ENCODE measurements around the gene TNFRSF4.

DNA sequence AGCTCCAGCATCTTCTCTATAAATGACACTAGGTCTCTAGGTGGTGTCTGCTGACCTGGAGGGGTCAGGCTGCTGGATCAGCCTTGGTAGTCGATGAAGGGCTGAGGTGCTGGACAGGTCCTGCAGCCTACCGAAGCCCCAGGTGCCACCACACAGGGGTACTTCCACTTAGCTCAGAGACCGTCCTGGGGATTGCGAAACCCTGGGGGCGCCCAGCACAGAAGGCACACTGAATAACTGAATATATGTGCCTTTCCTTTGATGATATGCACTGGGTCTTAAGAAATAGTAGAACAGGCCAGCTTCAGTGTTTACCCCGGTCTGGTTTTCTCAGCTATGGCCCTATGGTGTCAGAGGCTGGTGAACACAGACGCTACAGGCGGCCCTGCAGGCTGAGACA is 48.8 kb upstream of the TNFRSF4 start:
- TF ChIP-seq, protein P1, sequence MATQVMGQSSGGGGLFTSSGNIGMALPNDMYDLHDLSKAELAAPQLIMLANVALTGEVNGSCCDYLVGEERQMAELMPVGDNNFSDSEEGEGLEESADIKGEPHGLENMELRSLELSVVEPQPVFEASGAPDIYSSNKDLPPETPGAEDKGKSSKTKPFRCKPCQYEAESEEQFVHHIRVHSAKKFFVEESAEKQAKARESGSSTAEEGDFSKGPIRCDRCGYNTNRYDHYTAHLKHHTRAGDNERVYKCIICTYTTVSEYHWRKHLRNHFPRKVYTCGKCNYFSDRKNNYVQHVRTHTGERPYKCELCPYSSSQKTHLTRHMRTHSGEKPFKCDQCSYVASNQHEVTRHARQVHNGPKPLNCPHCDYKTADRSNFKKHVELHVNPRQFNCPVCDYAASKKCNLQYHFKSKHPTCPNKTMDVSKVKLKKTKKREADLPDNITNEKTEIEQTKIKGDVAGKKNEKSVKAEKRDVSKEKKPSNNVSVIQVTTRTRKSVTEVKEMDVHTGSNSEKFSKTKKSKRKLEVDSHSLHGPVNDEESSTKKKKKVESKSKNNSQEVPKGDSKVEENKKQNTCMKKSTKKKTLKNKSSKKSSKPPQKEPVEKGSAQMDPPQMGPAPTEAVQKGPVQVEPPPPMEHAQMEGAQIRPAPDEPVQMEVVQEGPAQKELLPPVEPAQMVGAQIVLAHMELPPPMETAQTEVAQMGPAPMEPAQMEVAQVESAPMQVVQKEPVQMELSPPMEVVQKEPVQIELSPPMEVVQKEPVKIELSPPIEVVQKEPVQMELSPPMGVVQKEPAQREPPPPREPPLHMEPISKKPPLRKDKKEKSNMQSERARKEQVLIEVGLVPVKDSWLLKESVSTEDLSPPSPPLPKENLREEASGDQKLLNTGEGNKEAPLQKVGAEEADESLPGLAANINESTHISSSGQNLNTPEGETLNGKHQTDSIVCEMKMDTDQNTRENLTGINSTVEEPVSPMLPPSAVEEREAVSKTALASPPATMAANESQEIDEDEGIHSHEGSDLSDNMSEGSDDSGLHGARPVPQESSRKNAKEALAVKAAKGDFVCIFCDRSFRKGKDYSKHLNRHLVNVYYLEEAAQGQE (IDR thresholded peaks at IDR 0.05; ENCODE audit: insufficient replicate concordance, low read depth), result no peak
- TF ChIP-seq, protein P2, sequence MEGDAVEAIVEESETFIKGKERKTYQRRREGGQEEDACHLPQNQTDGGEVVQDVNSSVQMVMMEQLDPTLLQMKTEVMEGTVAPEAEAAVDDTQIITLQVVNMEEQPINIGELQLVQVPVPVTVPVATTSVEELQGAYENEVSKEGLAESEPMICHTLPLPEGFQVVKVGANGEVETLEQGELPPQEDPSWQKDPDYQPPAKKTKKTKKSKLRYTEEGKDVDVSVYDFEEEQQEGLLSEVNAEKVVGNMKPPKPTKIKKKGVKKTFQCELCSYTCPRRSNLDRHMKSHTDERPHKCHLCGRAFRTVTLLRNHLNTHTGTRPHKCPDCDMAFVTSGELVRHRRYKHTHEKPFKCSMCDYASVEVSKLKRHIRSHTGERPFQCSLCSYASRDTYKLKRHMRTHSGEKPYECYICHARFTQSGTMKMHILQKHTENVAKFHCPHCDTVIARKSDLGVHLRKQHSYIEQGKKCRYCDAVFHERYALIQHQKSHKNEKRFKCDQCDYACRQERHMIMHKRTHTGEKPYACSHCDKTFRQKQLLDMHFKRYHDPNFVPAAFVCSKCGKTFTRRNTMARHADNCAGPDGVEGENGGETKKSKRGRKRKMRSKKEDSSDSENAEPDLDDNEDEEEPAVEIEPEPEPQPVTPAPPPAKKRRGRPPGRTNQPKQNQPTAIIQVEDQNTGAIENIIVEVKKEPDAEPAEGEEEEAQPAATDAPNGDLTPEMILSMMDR (IDR thresholded peaks at IDR 0.05; ENCODE audit: insufficient read depth, low read length), result no peak
- TF ChIP-seq POLR2AphosphoS5 (IDR thresholded peaks at IDR 0.05; ENCODE audit: low read depth) (no peak), SPI1 (IDR thresholded peaks at IDR 0.05; ENCODE audit: borderline replicate concordance, low read depth) (no peak)

All from HL-60 (cell line).